ENCODE measurements around the gene FBXO24.

FBXO24 gene

GRCh38 chr7:100574362-100575205 is 11.5 kb upstream of the FBXO24 start:
- DNase-seq, result no peak

GRCh38 chr7:100575206-100575631 is 10.9 kb upstream of the FBXO24 start:
- no peak for DNase-seq

GRCh38 chr7:100575746-100576383 is 10.3 kb upstream of the FBXO24 start:
- no peak for DNase-seq

GRCh38 chr7:100576384-100576993 is 9.6 kb upstream of the FBXO24 start:
- no peak for DNase-seq

- DNase-seq, result no peak
Observed at GRCh38 chr7:100577103-100577502, 9.0 kb upstream of the FBXO24 start.

- no peak for DNase-seq
Observed at GRCh38 chr7:100577507-100577906, 8.6 kb upstream of the FBXO24 start.

- DNase-seq, result no peak
Observed at GRCh38 chr7:100578246-100579183, 7.6 kb upstream of the FBXO24 start.

- DNase-seq, result no peak
Observed at GRCh38 chr7:100580466-100581283, 5.5 kb upstream of the FBXO24 start.

GRCh38 chr7:100582041-100582579 is 4.0 kb upstream of the FBXO24 start:
- DNase-seq, result no peak

- DNase-seq, result no peak
Observed at GRCh38 chr7:100582650-100583049, 3.5 kb upstream of the FBXO24 start.

GRCh38 chr7:100583132-100584053 is 2.7 kb upstream of the FBXO24 start:
- peak; percentile 87 to 88 for DNase-seq

- peak; percentile 54 to 73 for DNase-seq
Observed at GRCh38 chr7:100584054-100584682, 2.0 kb upstream of the FBXO24 start.

GRCh38 chr7:100584683-100585510 is 1.2 kb upstream of the FBXO24 start:
- DNase-seq, result peak; percentile 22 to 57

- DNase-seq, result peak in 1 of 2 donors; percentile 37
Observed at GRCh38 chr7:100585511-100586265, 440 bp upstream of the FBXO24 start, which contains the start of gene LRCH4. TSS of gene LRCH4 (minus strand) at chr7:100586129. CDS start at chr7:100586100, 29 bp downstream.

GRCh38 chr7:100588438-100588837 is 2.3 kb downstream of the FBXO24 start:
- DNase-seq, result peak; percentile 18 to 55

GRCh38 chr7:100589341-100589947 is 3.3 kb downstream of the FBXO24 start:
- DNase-seq, result no peak

- DNase-seq, result no peak
Observed at GRCh38 chr7:100590077-100590737, 4.1 kb downstream of the FBXO24 start.
